Endothelial cell (in vitro differentiated cells): Measurements from ENCODE around the gene RGS18. TPM values are rescaled to one million over a fixed set of nuclear protein-coding genes. Genes with fewer than 3 reads are reported as not detected.

Experiments used
- DNase-seq: peaks from one replicate; pipeline ENCODE4 v3.0.0; 2021; ENCODE audit warnings: low spot score
- H3K27ac Mint-ChIP-seq: one replicate; pipeline ENCODE4 v1.8.0; 2021; ENCODE audit warnings: mixed read lengths, inconsistent platforms; ENCODE audit not compliant: unreplicated experiment
- H3K27me3 Mint-ChIP-seq: one replicate; pipeline ENCODE4 v1.8.0; 2021; ENCODE audit warnings: mild to moderate bottlenecking, moderate library complexity, mixed read lengths, inconsistent platforms; ENCODE audit not compliant: unreplicated experiment
- H3K36me3 Mint-ChIP-seq: one replicate; pipeline ENCODE4 v1.8.0; 2021; ENCODE audit warnings: mild to moderate bottlenecking, low read depth, mixed read lengths, inconsistent platforms; ENCODE audit not compliant: unreplicated experiment
- H3K4me1 Mint-ChIP-seq: one replicate; pipeline ENCODE4 v1.8.0; 2021; ENCODE audit warnings: mild to moderate bottlenecking, mixed read lengths, inconsistent platforms; ENCODE audit not compliant: unreplicated experiment
- H3K4me3 Mint-ChIP-seq: one replicate; pipeline ENCODE4 v1.8.0; 2021; ENCODE audit warnings: mild to moderate bottlenecking, mixed read lengths, inconsistent platforms; ENCODE audit not compliant: unreplicated experiment
- H3K9me3 Mint-ChIP-seq: one replicate; pipeline ENCODE4 v1.8.0; 2021; ENCODE audit warnings: mixed read lengths, inconsistent platforms; ENCODE audit not compliant: unreplicated experiment
- total RNA-seq: library from RNA; stranded (reverse); fragmentation: NEBNext Ultra II Directional; extraction: Animal tissue kit (Norgen Biotek cat#: 25700); gene quantifications from one replicate; pipeline ENCODE4 v1.2.1, GENCODE V29; 2021; ENCODE audit not compliant: unreplicated experiment
- TF ChIP-seq, protein P1 (sequence below): fragments of 200-600 bp; sonication (generic); IDR thresholded peaks from one replicate; pipeline ENCODE4 v1.5.0; 2021; ENCODE audit warnings: antibody characterized with exemption; ENCODE audit not compliant: unreplicated experiment

RGS18 gene
- total RNA-seq, 1 donor from 2014 or later = not detected

DNA sequence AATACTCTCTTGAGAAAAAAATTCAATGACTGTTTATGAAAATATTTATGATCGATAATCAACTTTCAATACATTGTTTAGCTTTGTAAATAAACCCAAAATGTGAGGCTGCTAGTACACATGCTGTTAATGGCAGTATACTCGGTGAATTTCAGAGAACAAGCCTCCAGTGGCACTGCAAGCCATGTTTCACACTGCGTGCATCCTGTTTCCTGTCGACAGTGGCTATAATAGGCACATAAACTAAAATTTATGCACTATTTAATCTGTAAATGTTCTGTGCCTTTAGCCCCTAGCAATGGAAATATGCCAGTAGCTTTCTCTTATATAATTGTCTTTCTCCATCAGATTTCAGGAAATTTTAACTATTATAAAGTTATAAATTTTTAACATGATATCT is 26.3 kb upstream of the RGS18 start:
- no peak overlapping the region for H3K4me3 Mint-ChIP-seq
- H3K9me3 Mint-ChIP-seq = no peaks in the 10 kb centered on the region
- DNase-seq = no peak
- TF ChIP-seq, protein P1, sequence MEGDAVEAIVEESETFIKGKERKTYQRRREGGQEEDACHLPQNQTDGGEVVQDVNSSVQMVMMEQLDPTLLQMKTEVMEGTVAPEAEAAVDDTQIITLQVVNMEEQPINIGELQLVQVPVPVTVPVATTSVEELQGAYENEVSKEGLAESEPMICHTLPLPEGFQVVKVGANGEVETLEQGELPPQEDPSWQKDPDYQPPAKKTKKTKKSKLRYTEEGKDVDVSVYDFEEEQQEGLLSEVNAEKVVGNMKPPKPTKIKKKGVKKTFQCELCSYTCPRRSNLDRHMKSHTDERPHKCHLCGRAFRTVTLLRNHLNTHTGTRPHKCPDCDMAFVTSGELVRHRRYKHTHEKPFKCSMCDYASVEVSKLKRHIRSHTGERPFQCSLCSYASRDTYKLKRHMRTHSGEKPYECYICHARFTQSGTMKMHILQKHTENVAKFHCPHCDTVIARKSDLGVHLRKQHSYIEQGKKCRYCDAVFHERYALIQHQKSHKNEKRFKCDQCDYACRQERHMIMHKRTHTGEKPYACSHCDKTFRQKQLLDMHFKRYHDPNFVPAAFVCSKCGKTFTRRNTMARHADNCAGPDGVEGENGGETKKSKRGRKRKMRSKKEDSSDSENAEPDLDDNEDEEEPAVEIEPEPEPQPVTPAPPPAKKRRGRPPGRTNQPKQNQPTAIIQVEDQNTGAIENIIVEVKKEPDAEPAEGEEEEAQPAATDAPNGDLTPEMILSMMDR = no peak
- H3K27me3 Mint-ChIP-seq = no peaks in the 10 kb centered on the region
- no peaks in the 10 kb centered on the region for H3K36me3 Mint-ChIP-seq
- H3K4me1 Mint-ChIP-seq = no peaks in the 10 kb centered on the region
- no peak overlapping the region for H3K27ac Mint-ChIP-seq

DNA sequence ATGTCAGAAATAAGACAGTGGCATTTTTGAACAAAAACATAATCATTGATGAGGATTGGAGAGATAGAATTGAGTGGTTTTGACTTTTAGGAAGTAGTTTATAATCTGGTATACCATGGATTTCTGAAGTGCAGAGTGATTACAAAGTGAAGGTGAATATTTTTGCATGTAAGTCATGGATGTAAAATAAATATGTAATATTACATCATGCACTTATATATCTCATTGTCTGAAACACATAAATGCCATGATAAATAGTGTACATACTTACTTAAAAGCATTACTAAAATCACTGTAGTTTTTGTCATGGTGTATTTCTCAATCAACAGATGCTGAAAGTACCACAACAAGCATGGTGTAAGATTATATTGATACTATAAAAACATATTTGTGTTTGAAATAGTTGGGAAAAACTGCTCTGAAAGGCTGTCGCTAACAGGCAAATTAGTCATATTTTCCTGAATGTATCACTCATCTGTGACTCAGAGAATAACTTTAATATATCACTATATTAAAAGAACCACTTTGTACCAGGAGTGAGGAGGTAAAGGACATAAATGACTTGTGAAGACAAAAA is 24.8 kb upstream of the RGS18 start:
- no peak overlapping the region for H3K27ac Mint-ChIP-seq
- no peaks in the 10 kb centered on the region for H3K9me3 Mint-ChIP-seq
- H3K36me3 Mint-ChIP-seq = no peaks in the 10 kb centered on the region
- no peaks in the 10 kb centered on the region for H3K4me1 Mint-ChIP-seq
- DNase-seq = no peak
- TF ChIP-seq, protein P1 = no peak
- H3K4me3 Mint-ChIP-seq = no peak overlapping the region
- no peaks in the 10 kb centered on the region for H3K27me3 Mint-ChIP-seq

DNA sequence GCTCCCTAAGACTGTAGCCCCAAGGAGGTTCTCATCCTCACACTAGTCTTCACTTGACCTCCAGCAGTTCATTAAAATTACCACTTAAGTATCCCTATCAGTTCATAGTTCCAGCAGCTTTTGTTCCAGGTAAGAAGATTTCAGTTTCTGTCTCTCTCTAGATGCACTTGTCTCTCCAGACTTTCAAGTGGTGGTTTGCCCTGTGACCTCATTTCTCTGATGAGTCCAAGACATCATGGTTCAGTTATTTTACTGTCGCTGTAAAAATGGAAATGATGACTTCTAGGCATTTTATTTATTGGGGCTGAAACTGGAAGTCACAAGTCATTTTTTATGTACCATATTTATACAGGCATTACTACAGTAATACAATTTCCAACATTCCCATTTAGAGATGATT is 17.9 kb upstream of the RGS18 start:
- H3K9me3 Mint-ChIP-seq = no peaks in the 10 kb centered on the region
- no peaks in the 10 kb centered on the region for H3K36me3 Mint-ChIP-seq
- TF ChIP-seq, protein P1 = no peak

DNA sequence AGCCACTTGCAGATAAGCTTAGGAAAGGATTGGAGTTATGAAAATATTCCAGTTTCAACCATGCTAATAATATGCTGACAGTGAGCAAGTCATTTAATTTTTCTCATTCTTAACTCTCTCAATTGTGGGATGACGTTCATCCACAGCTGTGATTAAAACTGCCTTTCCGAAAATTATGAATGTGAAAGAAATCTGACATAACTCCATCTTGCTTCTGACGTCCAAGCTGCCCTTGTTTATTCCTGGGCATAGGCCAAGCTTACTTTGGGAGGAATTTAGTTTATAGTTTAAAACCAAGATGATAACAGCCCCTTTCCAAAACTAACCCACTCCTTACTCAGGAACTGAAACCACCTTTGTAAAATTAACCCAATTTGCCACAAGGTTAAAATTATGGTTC is 11.0 kb upstream of the RGS18 start:
- no peak overlapping the region for H3K4me3 Mint-ChIP-seq
- H3K9me3 Mint-ChIP-seq = no peaks in the 10 kb centered on the region
- no peak for DNase-seq
- TF ChIP-seq, protein P1 = no peak
- H3K36me3 Mint-ChIP-seq = no peaks in the 10 kb centered on the region
- H3K27me3 Mint-ChIP-seq = no peaks in the 10 kb centered on the region
- H3K4me1 Mint-ChIP-seq = no peaks in the 10 kb centered on the region
- no peak overlapping the region for H3K27ac Mint-ChIP-seq

More for the DNA sequence above, 17.9 kb upstream of the RGS18 start:
- no peaks in the 10 kb centered on the region for H3K27me3 Mint-ChIP-seq
- no peak overlapping the region for H3K27ac Mint-ChIP-seq
- H3K4me1 Mint-ChIP-seq = peaks cover 3% of the 10 kb centered on the region
- no peak overlapping the region for H3K4me3 Mint-ChIP-seq
- no peak for DNase-seq

DNA sequence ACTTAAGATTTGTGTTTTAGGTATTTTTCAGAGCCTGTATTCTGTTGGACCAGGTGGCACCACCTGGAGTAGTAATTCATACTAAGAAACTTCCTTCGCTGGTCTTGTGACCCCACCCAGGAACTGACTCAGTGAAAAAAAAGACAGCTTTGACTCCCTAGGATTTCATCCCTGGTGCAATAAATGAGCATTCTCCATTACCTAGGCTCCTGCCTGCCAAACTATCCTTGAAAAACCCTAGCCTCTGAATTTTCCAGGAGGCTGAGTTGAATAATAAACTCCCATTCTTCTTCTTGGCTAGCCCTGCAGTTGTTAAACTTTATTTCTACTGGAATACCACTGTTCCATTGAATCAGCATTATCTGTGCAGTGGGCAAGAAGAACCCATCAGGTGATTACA is 10.6 kb upstream of the RGS18 start:
- TF ChIP-seq, protein P1 = no peak
- Mint-ChIP-seq H3K27me3 (no peaks in the 10 kb centered on the region), H3K4me3 (no peak overlapping the region), H3K4me1 (no peaks in the 10 kb centered on the region), H3K27ac (no peak overlapping the region), H3K36me3 (no peaks in the 10 kb centered on the region), H3K9me3 (no peaks in the 10 kb centered on the region)
- no peak for DNase-seq
